H9 (cell line): ENCODE results near the gene CEACAM4. TPM values are rescaled to one million over a fixed set of nuclear protein-coding genes. Genes with fewer than 3 reads are reported as not detected.

Source experiments
- DNase-seq: peaks from one replicate; pipeline ENCODE4 v3.0.0-alpha.2; 2017
- H2AFZ ChIP-seq: one replicate; pipeline ENCODE4 v1.6.1; 2013; ENCODE audit warnings: mild to moderate bottlenecking, low read length, control low read depth, moderate library complexity
- H2AK5ac ChIP-seq: 2 replicates; pipeline ENCODE4 v1.6.1; 2013; ENCODE audit warnings: low read length, control low read depth, mixed read lengths; ENCODE audit not compliant: insufficient read length
- H2BK120ac ChIP-seq: one replicate; pipeline ENCODE4 v1.6.1; 2013; ENCODE audit warnings: low read depth, mild to moderate bottlenecking, low read length, control low read depth, inconsistent platforms; ENCODE audit not compliant: poor library complexity, severe bottlenecking
- H2BK12ac ChIP-seq: 2 replicates; pipeline ENCODE4 v1.6.1; 2013; ENCODE audit warnings: low read length, control low read depth, mixed read lengths, low read depth; ENCODE audit not compliant: insufficient read length
- H2BK15ac ChIP-seq: 2 replicates; pipeline ENCODE4 v1.6.1; 2013; ENCODE audit warnings: low read depth, low read length, control low read depth
- H2BK20ac ChIP-seq: one replicate; pipeline ENCODE4 v1.6.1; 2013; ENCODE audit warnings: low read depth, mild to moderate bottlenecking, low read length, control low read depth, inconsistent platforms; ENCODE audit not compliant: poor library complexity, severe bottlenecking
- H2BK5ac ChIP-seq: 2 replicates; pipeline ENCODE4 v1.6.1; 2013; ENCODE audit warnings: low read length, control low read depth, mixed read lengths; ENCODE audit not compliant: insufficient read length
- H3K14ac ChIP-seq: 2 replicates; pipeline ENCODE4 v1.6.1; 2013; ENCODE audit warnings: low read length, control low read depth; ENCODE audit not compliant: insufficient read depth
- H3K18ac ChIP-seq: 2 replicates; pipeline ENCODE4 v1.6.1; 2013; ENCODE audit warnings: low read depth, mild to moderate bottlenecking, mixed read lengths, low read length, control low read depth; ENCODE audit not compliant: insufficient read length
- H3K23ac ChIP-seq: 2 replicates; pipeline ENCODE4 v1.6.1; 2013; ENCODE audit warnings: low read length, control low read depth, mixed read lengths, low read depth; ENCODE audit not compliant: insufficient read length
- H3K23me2 ChIP-seq: 2 replicates; pipeline ENCODE4 v1.6.1; 2013; ENCODE audit warnings: low read depth, mild to moderate bottlenecking, mixed read lengths, low read length, control low read depth; ENCODE audit not compliant: insufficient read length, poor library complexity, severe bottlenecking
- H3K27ac ChIP-seq: 2 replicates; pipeline ENCODE4 v1.5.1; 2013; ENCODE audit warnings: low read length, control low read depth, mixed read lengths, low read depth; ENCODE audit not compliant: insufficient read length
- H3K27me3 ChIP-seq: 2 replicates; pipeline ENCODE4 v1.6.1; 2013; ENCODE audit warnings: low read length, control low read depth, inconsistent platforms; ENCODE audit not compliant: insufficient read depth
- H3K4ac ChIP-seq: 2 replicates; pipeline ENCODE4 v1.6.1; 2013; ENCODE audit warnings: low read depth, mild to moderate bottlenecking, control low read depth, inconsistent platforms, low read length, moderate library complexity
- H3K4me1 ChIP-seq: 2 replicates; pipeline ENCODE4 v1.6.1; 2013; ENCODE audit warnings: low read length, control low read depth, inconsistent platforms; ENCODE audit not compliant: insufficient read depth
- H3K4me2 ChIP-seq: 2 replicates; pipeline ENCODE4 v1.6.1; 2013; ENCODE audit warnings: low read length, control low read depth, mixed read lengths; ENCODE audit not compliant: insufficient read length, insufficient read depth
- H3K56ac ChIP-seq: 2 replicates; pipeline ENCODE4 v1.6.1; 2013; ENCODE audit warnings: low read depth, mild to moderate bottlenecking, mixed read lengths, low read length, control low read depth; ENCODE audit not compliant: insufficient read length
- H3K79me1 ChIP-seq: 2 replicates; pipeline ENCODE4 v1.6.1; 2013; ENCODE audit warnings: low read depth, mild to moderate bottlenecking, moderate library complexity, low read length, control low read depth, inconsistent platforms; ENCODE audit not compliant: insufficient read depth, poor library complexity, severe bottlenecking
- H3K79me2 ChIP-seq: 2 replicates; pipeline ENCODE4 v1.6.1; 2013; ENCODE audit warnings: low read length, control low read depth, inconsistent platforms; ENCODE audit not compliant: insufficient read depth
- H3K9ac ChIP-seq: 2 replicates; pipeline ENCODE4 v1.6.1; 2013; ENCODE audit warnings: low read length, control low read depth, mixed read lengths; ENCODE audit not compliant: insufficient read length; ENCODE audit errors: extremely low read depth
- H3K9me3 ChIP-seq: one replicate; pipeline ENCODE4 v1.6.1; 2013; ENCODE audit warnings: low read depth, low read length, inconsistent platforms; ENCODE audit not compliant: control insufficient read depth
- H3T11ph ChIP-seq: one replicate; pipeline ENCODE4 v1.6.1; 2013; ENCODE audit warnings: mild to moderate bottlenecking, low read length, control low read depth, inconsistent platforms
- H4K20me1 ChIP-seq: one replicate; pipeline ENCODE4 v1.6.1; 2013; ENCODE audit not compliant: control insufficient read depth, insufficient read length, insufficient read depth
- H4K5ac ChIP-seq: 2 replicates; pipeline ENCODE4 v1.6.1; 2013; ENCODE audit warnings: low read depth, mild to moderate bottlenecking, mixed read lengths, low read length, control low read depth; ENCODE audit not compliant: insufficient read length
- H4K8ac ChIP-seq: replicated peaks from 2 replicates; pipeline ENCODE4 v1.6.1; 2013; ENCODE audit warnings: low read length, control low read depth, mixed read lengths, low read depth; ENCODE audit not compliant: insufficient read length
- H4K91ac ChIP-seq: 2 replicates; pipeline ENCODE4 v1.6.1; 2013; ENCODE audit warnings: low read depth, mild to moderate bottlenecking, moderate library complexity, mixed read lengths, low read length, control low read depth; ENCODE audit not compliant: insufficient read length
- H3K27ac Mint-ChIP-seq, 3 experiments: 2 replicates in 2 of 3; 3 replicates in 1 of 3; pipeline ENCODE4 v1.8.0; 2020 to 2021; ENCODE audit warnings: mixed read lengths in 3 of 3, mild to moderate bottlenecking in 1 of 3, moderate library complexity in 1 of 3
- H3K27me3 Mint-ChIP-seq: 2 replicates; pipeline ENCODE4 v1.8.0; 2021; ENCODE audit warnings: low read depth, mild to moderate bottlenecking, moderate library complexity, mixed read lengths
- H3K36me3 Mint-ChIP-seq, 3 experiments: 2 replicates in 2 of 3; 3 replicates in 1 of 3; pipeline ENCODE4 v1.8.0; 2020 to 2021; ENCODE audit warnings: low read depth in 3 of 3, mixed read lengths in 3 of 3; ENCODE audit not compliant: insufficient read depth in 1 of 3
- H3K4me1 Mint-ChIP-seq, 2 experiments: 2 replicates each; pipeline ENCODE4 v1.8.0; 2020; ENCODE audit warnings: mixed read lengths in 2 of 2
- H3K4me3 Mint-ChIP-seq, 2 experiments: 2 replicates in 1 of 2; 3 replicates in 1 of 2; pipeline ENCODE4 v1.8.0; 2020 to 2021; ENCODE audit warnings: mild to moderate bottlenecking in 2 of 2, mixed read lengths in 2 of 2, moderate library complexity in 1 of 2
- H3K9me3 Mint-ChIP-seq, 2 experiments: 2 replicates in 1 of 2; 3 replicates in 1 of 2; pipeline ENCODE4 v1.8.0; 2020; ENCODE audit warnings: mild to moderate bottlenecking in 2 of 2, mixed read lengths in 2 of 2, moderate library complexity in 1 of 2
- WGBS: extraction: QIAGEN DNeasy Blood & Tissue Kit; methylation state at CpG from one replicate; pipeline ENCODE4 v1.1.7; 2013; ENCODE audit warnings: missing lambda C conversion rate, low lambda C conversion rate, mixed read lengths; ENCODE audit not compliant: insufficient read length; ENCODE audit errors: extremely low coverage; 5-methylcytosine and 5-hydroxymethylcytosine counted together
- total RNA-seq: library from RNA; stranded (reverse); gene quantifications from 2 replicates; pipeline ENCODE4 v1.2.1, GENCODE V29; 2021
- TF ChIP-seq, protein P1 (sequence below): fragments of 200-600 bp; sonication (generic); conservative IDR thresholded peaks from 3 replicates; pipeline ENCODE4 v1.8.0; 2021; ENCODE audit warnings: antibody characterized with exemption, mild to moderate bottlenecking

CEACAM4 gene
- total RNA-seq, 1 experiment from 2014 or later = not detected

- no CpG with 5 or more reads among the region's 5 CpGs for WGBS
Observed at GRCh38 chr19:41591951-41592562, 34.8 kb downstream of the CEACAM4 start.

More at GRCh38 chr19:41591951-41592562, 34.8 kb downstream of the CEACAM4 start:
- Histone ChIP-seq H3K56ac (no peak overlapping the region), H2BK20ac (no peak overlapping the region), H3K9ac (no peak overlapping the region), H3K23ac (no peak overlapping the region), H2AFZ (no peak overlapping the region), H3K27ac (no peak overlapping the region), H3K79me2 (no peaks in the 10 kb centered on the region), H3K23me2 (no peaks in the 10 kb centered on the region), H4K20me1 (no peaks in the 10 kb centered on the region), H3K4me1 (no peaks in the 10 kb centered on the region), H2BK15ac (no peak overlapping the region), H2BK5ac (no peak overlapping the region), H2BK12ac (no peak overlapping the region), H3T11ph (no peak overlapping the region), H2AK5ac (no peak overlapping the region), H4K91ac (no peak overlapping the region), H3K4me2 (no peak overlapping the region), H4K5ac (no peak overlapping the region), H3K27me3 (no peaks in the 10 kb centered on the region), H3K9me3 (peaks cover 23% of the 10 kb centered on the region), H3K79me1 (no peaks in the 10 kb centered on the region), H2BK120ac (no peak overlapping the region), H3K18ac (no peak overlapping the region), H3K14ac (no peak overlapping the region), H4K8ac (no peak overlapping the region), H3K4ac (no peak overlapping the region)
- H3K4me3 Mint-ChIP-seq = no peak overlapping the region
- no peak overlapping the region for H3K27ac Mint-ChIP-seq
- peaks cover 3% of the 10 kb centered on the region; the same call in 1 of the 2 replicates for H3K27me3 Mint-ChIP-seq
- peaks cover 0 to 25% (median 8%) of the 10 kb centered on the region in 3 experiments; a peak in 3 of 7 replicates for H3K36me3 Mint-ChIP-seq
- TF ChIP-seq, protein P1, sequence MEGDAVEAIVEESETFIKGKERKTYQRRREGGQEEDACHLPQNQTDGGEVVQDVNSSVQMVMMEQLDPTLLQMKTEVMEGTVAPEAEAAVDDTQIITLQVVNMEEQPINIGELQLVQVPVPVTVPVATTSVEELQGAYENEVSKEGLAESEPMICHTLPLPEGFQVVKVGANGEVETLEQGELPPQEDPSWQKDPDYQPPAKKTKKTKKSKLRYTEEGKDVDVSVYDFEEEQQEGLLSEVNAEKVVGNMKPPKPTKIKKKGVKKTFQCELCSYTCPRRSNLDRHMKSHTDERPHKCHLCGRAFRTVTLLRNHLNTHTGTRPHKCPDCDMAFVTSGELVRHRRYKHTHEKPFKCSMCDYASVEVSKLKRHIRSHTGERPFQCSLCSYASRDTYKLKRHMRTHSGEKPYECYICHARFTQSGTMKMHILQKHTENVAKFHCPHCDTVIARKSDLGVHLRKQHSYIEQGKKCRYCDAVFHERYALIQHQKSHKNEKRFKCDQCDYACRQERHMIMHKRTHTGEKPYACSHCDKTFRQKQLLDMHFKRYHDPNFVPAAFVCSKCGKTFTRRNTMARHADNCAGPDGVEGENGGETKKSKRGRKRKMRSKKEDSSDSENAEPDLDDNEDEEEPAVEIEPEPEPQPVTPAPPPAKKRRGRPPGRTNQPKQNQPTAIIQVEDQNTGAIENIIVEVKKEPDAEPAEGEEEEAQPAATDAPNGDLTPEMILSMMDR = no peak
- peaks cover 69 to 89% of the 10 kb centered on the region in 2 experiments for H3K9me3 Mint-ChIP-seq
- no peak for DNase-seq
- H3K4me1 Mint-ChIP-seq = no peaks in the 10 kb centered on the region
